Loucy (cell line): ENCODE results near the gene MRM1.

Experiments
- H2AFZ ChIP-seq: fragments of 200-600 bp; sonication (generic); 2 replicates; pipeline ENCODE4 v1.6.0; 2016; ENCODE audit warnings: antibody characterized with exemption, mild to moderate bottlenecking, low read length, moderate library complexity
- H3F3A ChIP-seq: fragments of 200-600 bp; 2 replicates; pipeline ENCODE4 v1.6.0; 2016; ENCODE audit warnings: antibody characterized with exemption, low read depth, mild to moderate bottlenecking
- H3K27me3 ChIP-seq: fragments of 200-600 bp; sonication (generic); 2 replicates; pipeline ENCODE4 v1.6.1; 2014; ENCODE audit warnings: low read length, mild to moderate bottlenecking; ENCODE audit not compliant: insufficient read depth, poor library complexity, severe bottlenecking
- H3K36me3 ChIP-seq: fragments of 200-600 bp; sonication (generic); 2 replicates; pipeline ENCODE4 v1.6.1; 2016; ENCODE audit warnings: low read length; ENCODE audit not compliant: insufficient read depth
- H3K4me1 ChIP-seq: fragments of 200-600 bp; sonication (generic); 2 replicates; pipeline ENCODE4 v1.5.1; 2014; ENCODE audit warnings: low read length, mild to moderate bottlenecking; ENCODE audit not compliant: insufficient read depth, poor library complexity, severe bottlenecking
- H3K4me2 ChIP-seq: fragments of 200-600 bp; sonication (generic); 2 replicates; pipeline ENCODE4 v1.6.0; 2014; ENCODE audit warnings: antibody characterized with exemption, low read length, low read depth, mild to moderate bottlenecking; ENCODE audit not compliant: poor library complexity, severe bottlenecking
- H3K4me3 ChIP-seq: fragments of 200-600 bp; sonication (generic); 2 replicates; pipeline ENCODE4 v1.5.1; 2014; ENCODE audit warnings: low read length, mild to moderate bottlenecking, mixed read lengths; ENCODE audit not compliant: poor library complexity, severe bottlenecking
- H3K79me2 ChIP-seq: fragments of 200-600 bp; sonication (generic); 2 replicates; pipeline ENCODE4 v1.6.1; 2014; ENCODE audit warnings: low read length; ENCODE audit not compliant: insufficient read depth
- H3K9ac ChIP-seq: fragments of 200-600 bp; sonication (generic); 2 replicates; pipeline ENCODE4 v1.6.0; 2014; ENCODE audit warnings: mild to moderate bottlenecking, low read depth, low read length, moderate library complexity; ENCODE audit not compliant: poor library complexity, severe bottlenecking
- H3K9me2 ChIP-seq: fragments of 200-600 bp; sonication (generic); replicated peaks from 2 replicates; pipeline ENCODE4 v1.6.1; 2016; ENCODE audit warnings: low read depth, low read length, mixed read lengths
- H3K9me3 ChIP-seq: fragments of 200-600 bp; sonication (generic); 2 replicates; pipeline ENCODE4 v1.6.1; 2014; ENCODE audit warnings: mild to moderate bottlenecking, antibody characterized with exemption, low read length, low read depth; ENCODE audit not compliant: insufficient read depth
- H4K20me1 ChIP-seq: fragments of 200-600 bp; sonication (generic); 2 replicates; pipeline ENCODE4 v1.6.0; 2014; ENCODE audit warnings: antibody characterized with exemption, low read length, mild to moderate bottlenecking; ENCODE audit not compliant: insufficient read depth, poor library complexity, severe bottlenecking
- CTCF ChIP-seq: fragments of 200-600 bp; sonication (generic); conservative IDR thresholded peaks from 2 replicates; pipeline ENCODE4 v1.5.1; 2014; ENCODE audit warnings: mild to moderate bottlenecking, antibody characterized with exemption, low read length
- EZH2phosphoT487 ChIP-seq: fragments of 200-600 bp; IDR thresholded peaks from 2 replicates; pipeline ENCODE4 v1.6.1; 2018; ENCODE audit warnings: antibody characterized with exemption, mild to moderate bottlenecking, moderate library complexity, borderline replicate concordance

The MRM1 gene

GRCh38 chr17:36600465-36600864, 918 bp upstream of the MRM1 start:
- H3K9me2 ChIP-seq = no peaks in the 10 kb centered on the region
- peak overlapping the region; percentile 80 for H3K9ac ChIP-seq
- peaks cover 16% of the 10 kb centered on the region for H3K4me1 ChIP-seq
- H3K27me3 ChIP-seq = no peaks in the 10 kb centered on the region
- H3K4me2 ChIP-seq = peak overlapping the region; percentile 94
- H3K79me2 ChIP-seq = peaks cover 23% of the 10 kb centered on the region
- H2AFZ ChIP-seq = no peak overlapping the region
- H3F3A ChIP-seq = no peaks in the 10 kb centered on the region
- no peaks in the 10 kb centered on the region for H3K9me3 ChIP-seq
- no peaks in the 10 kb centered on the region for H3K36me3 ChIP-seq
- H4K20me1 ChIP-seq = peaks cover 10% of the 10 kb centered on the region
- H3K4me3 ChIP-seq = peak overlapping the region; percentile 84
- TF ChIP-seq EZH2phosphoT487 (no peak), CTCF (no peak)

GRCh38 chr17:36600936-36601302, 464 bp upstream of the MRM1 start:
- Histone ChIP-seq H3K4me3 (peak overlapping the region; percentile 84), H2AFZ (peak overlapping the region; percentile 89), H3K9me3 (no peaks in the 10 kb centered on the region), H3K4me2 (peak overlapping the region; percentile 94), H3K9me2 (no peaks in the 10 kb centered on the region), H3K27me3 (no peaks in the 10 kb centered on the region), H4K20me1 (peaks cover 10% of the 10 kb centered on the region), H3K36me3 (no peaks in the 10 kb centered on the region), H3K79me2 (peaks cover 28% of the 10 kb centered on the region), H3K9ac (peak overlapping the region; percentile 80), H3F3A (no peaks in the 10 kb centered on the region), H3K4me1 (peaks cover 21% of the 10 kb centered on the region)
- TF ChIP-seq EZH2phosphoT487 (no peak), CTCF (peak; percentile 27)

GRCh38 chr17:36602030-36602748, 806 bp downstream of the MRM1 start:
- TF ChIP-seq EZH2phosphoT487 (no peak), CTCF (no peak)
- Histone ChIP-seq H2AFZ (peak overlapping the region; percentile 89), H3F3A (no peaks in the 10 kb centered on the region), H3K4me2 (peak overlapping the region; percentile 94), H3K36me3 (no peaks in the 10 kb centered on the region), H3K4me3 (peak overlapping the region; percentile 84), H3K79me2 (peaks cover 30% of the 10 kb centered on the region), H3K4me1 (peaks cover 23% of the 10 kb centered on the region), H3K9ac (peak overlapping the region; percentile 80), H3K27me3 (no peaks in the 10 kb centered on the region), H3K9me3 (no peaks in the 10 kb centered on the region), H3K9me2 (no peaks in the 10 kb centered on the region), H4K20me1 (peaks cover 10% of the 10 kb centered on the region)
